ENCODE results near the gene LRRIQ3. TPM values are rescaled to one million over a fixed set of nuclear protein-coding genes. Genes with fewer than 3 reads are reported as not detected.

Gene LRRIQ3
- total RNA-seq, 1 experiment from 2014 or later = 0.26 TPM

- no peaks in the 10 kb centered on the region for H3K36me3 Mint-ChIP-seq (ENCODE audit: insufficient read depth in 1 of 3, low read depth in 3 of 3)
- H3K23ac ChIP-seq (ENCODE audit: insufficient read length, low read depth, low read length) = no peak overlapping the region
- H2BK15ac ChIP-seq (ENCODE audit: low read depth, low read length) = no peak overlapping the region
- no peak overlapping the region for H4K5ac ChIP-seq (ENCODE audit: insufficient read length, low read depth, low read length)
- H3K23me2 ChIP-seq (ENCODE audit: insufficient read length, low read depth, low read length, poor library complexity, severe bottlenecking) = no peaks in the 10 kb centered on the region
- H3K4me1 ChIP-seq (ENCODE audit: insufficient read depth, low read length) = no peaks in the 10 kb centered on the region
- no peak overlapping the region for H4K8ac ChIP-seq (replicated peaks; ENCODE audit: insufficient read length, low read depth, low read length)
- no peaks in the 10 kb centered on the region for H4K20me1 ChIP-seq (ENCODE audit: control insufficient read depth, insufficient read depth, insufficient read length)
- no peak overlapping the region for H2AK5ac ChIP-seq (ENCODE audit: insufficient read length, low read length)
- no CpG with 5 or more reads among the region's 3 CpGs for WGBS (ENCODE audit: extremely low coverage, insufficient read length, low lambda C conversion rate)
- no peaks in the 10 kb centered on the region for H3K79me2 ChIP-seq (ENCODE audit: insufficient read depth, low read length)
- H3K4me1 Mint-ChIP-seq = no peaks in the 10 kb centered on the region
- no peak overlapping the region for H2BK120ac ChIP-seq (ENCODE audit: low read depth, low read length, poor library complexity, severe bottlenecking)
- no peak overlapping the region for H3K18ac ChIP-seq (ENCODE audit: insufficient read length, low read depth, low read length)
- H3K56ac ChIP-seq (ENCODE audit: insufficient read length, low read depth, low read length) = no peak overlapping the region
- no peak overlapping the region for H3K4ac ChIP-seq (ENCODE audit: low read depth, low read length)
- no peak overlapping the region for H3K27ac Mint-ChIP-seq
- H3K79me1 ChIP-seq (ENCODE audit: insufficient read depth, low read depth, low read length, poor library complexity, severe bottlenecking) = no peaks in the 10 kb centered on the region
- no peak overlapping the region for H3K14ac ChIP-seq (ENCODE audit: insufficient read depth, low read length)
- H3K27ac ChIP-seq (ENCODE audit: insufficient read length, low read depth, low read length) = no peak overlapping the region
- H3K9ac ChIP-seq (ENCODE audit: extremely low read depth, insufficient read length, low read length) = no peak overlapping the region
- no peak overlapping the region for H3K4me2 ChIP-seq (ENCODE audit: insufficient read depth, insufficient read length, low read length)
- DNase-seq = no peak
- no peaks in the 10 kb centered on the region for H3K9me3 Mint-ChIP-seq
- no peaks in the 10 kb centered on the region for H3K9me3 ChIP-seq (ENCODE audit: control insufficient read depth, low read depth, low read length)
- H2AFZ ChIP-seq (ENCODE audit: low read length) = no peak overlapping the region
- no peak overlapping the region for H2BK5ac ChIP-seq (ENCODE audit: insufficient read length, low read length)
- no peaks in the 10 kb centered on the region for H3K27me3 ChIP-seq (ENCODE audit: insufficient read depth, low read length)
- no peak overlapping the region for H3K4me3 Mint-ChIP-seq
- H3K27me3 Mint-ChIP-seq (ENCODE audit: low read depth) = peaks cover 8% of the 10 kb centered on the region
- H2BK20ac ChIP-seq (ENCODE audit: low read depth, low read length, poor library complexity, severe bottlenecking) = no peak overlapping the region
- H2BK12ac ChIP-seq (ENCODE audit: insufficient read length, low read depth, low read length) = no peak overlapping the region
- H4K91ac ChIP-seq (ENCODE audit: insufficient read length, low read depth, low read length) = no peak overlapping the region
- H3T11ph ChIP-seq (ENCODE audit: low read length) = no peak overlapping the region
- TF ChIP-seq CTCF (conservative IDR thresholded peaks at IDR 0.05) = no peak
Measured at GRCh38 chr1:74236440-74236839, 38.5 kb upstream of the LRRIQ3 start.

Data from H9 (cell line).